Heart right ventricle (tissue), 16 donors: ENCODE results near the gene KCNJ18. TPM values are rescaled to one million over a fixed set of nuclear protein-coding genes. Genes with fewer than 3 reads are reported as not detected.
"Not testable (repeated sequence)": the region's sequence is repeated elsewhere in the genome, so short reads cannot be mapped to it uniquely, and the experiment has no call there.

Experiments
- ATAC-seq, 8 donors: fragments of 200-7000 bp; cut with Tn5 transposase; one replicate each; pipeline ENCODE4 v1.9.1; 2020; ENCODE audit warnings: mild to moderate bottlenecking in 8 of 8, moderate library complexity in 8 of 8, moderate number of reproducible peaks in 1 of 8
- DNase-seq, 2 donors: peaks; one replicate each; pipeline ENCODE4 v3.0.0-alpha.2; 2020
- H3K27ac ChIP-seq, 10 donors: fragments of 200-600 bp; sonication (generic) in 2 of 10; one replicate each; pipeline versions ENCODE4 v1.5.0 to v1.8.0; 2020 to 2022; ENCODE audit warnings: mild to moderate bottlenecking in 3 of 10
- H3K27me3 ChIP-seq, 7 donors: fragments of 200-600 bp; one replicate each; pipeline ENCODE4 v1.8.0; 2021 to 2022; ENCODE audit warnings: mild to moderate bottlenecking in 2 of 7
- H3K36me3 ChIP-seq, 9 donors: fragments of 200-600 bp; sonication (generic) in 1 of 9; one replicate each; pipeline versions ENCODE4 v1.5.0 to v1.8.0; 2020 to 2022; ENCODE audit warnings: mild to moderate bottlenecking in 2 of 9
- H3K4me1 ChIP-seq, 9 donors: fragments of 200-600 bp; sonication (generic) in 1 of 9; one replicate each; pipeline versions ENCODE4 v1.5.0 to v1.8.0; 2020 to 2022; ENCODE audit warnings: mild to moderate bottlenecking in 4 of 9
- H3K4me3 ChIP-seq, 10 donors: fragments of 200-600 bp; sonication (generic) in 2 of 10; one replicate each; pipeline versions ENCODE4 v1.5.0 to v1.8.0; 2020 to 2022; ENCODE audit warnings: mild to moderate bottlenecking in 7 of 10, moderate library complexity in 2 of 10
- H3K9me3 ChIP-seq, 11 donors: fragments of 200-600 bp in 10 of 11; sonication (generic) in 2 of 11; one replicate each; pipeline versions ENCODE4 v1.5.0 to v1.8.0; 2013 to 2022; ENCODE audit warnings: mild to moderate bottlenecking in 2 of 11, control low read depth in 1 of 11, moderate library complexity in 1 of 11
- WGBS, 2 donors: extraction: QIAGEN DNeasy Blood & Tissue Kit; methylation state at CpG; one replicate each; pipeline ENCODE4 v1.1.7; 2013; ENCODE audit warnings: inconsistent platforms in 1 of 2; 5-methylcytosine and 5-hydroxymethylcytosine counted together
- intact Hi-C, 10 donors: fragments of 100-400 bp; cut with DNase I; formaldehyde crosslinking; loops; one replicate each; pipeline versions ENCODE4 v1.11.1 to v1.14.2; 2022
- long read RNA-seq, 3 donors: library from polyadenylated mRNA; unstranded; transcript quantifications; one replicate each; pipeline ENCODE4 v2.0.0, GENCODE V29; 2020 to 2021
- polyA plus RNA-seq, 2 donors: library from polyadenylated mRNA; stranded (reverse); fragments of 200-250 nt; gene quantifications; one replicate each; pipeline ENCODE4 v1.2.3, GENCODE V29; 2013
- total RNA-seq, 10 donors: library from RNA; stranded (reverse); fragmentation: NEBNext Ultra II Directional in 3 of 10; extraction: Animal tissue kit (Norgen Biotek cat#: 25700) in 3 of 10; gene quantifications; one replicate each; pipeline versions ENCODE4 v1.2.1 to v1.2.4, GENCODE V29; 2021 to 2023
- donor health status: Arrhythmogenic right ventricular cardiomyopathy.
- donor health status: ischemic (EF 13 %, LVEDD 7.1; RV severe dilation, severe dysfunction).
- donor health status: healthy with polysubstance abuse.
- donor health status: DM: no; HTN: yes; CAD: no.
- donor health status: DM: no; HTN: no; CAD: no.
- donor health status: ischemic (EF 25% LVEDD 6.9; RV normal size, moderate dysfunction).
- donor health status: ischemic (EF 25% LVEDD 5.7; RV mildly dilated, moderate dysfunction).
- donor health status: healthy.
- donor health status: DM: yes; HTN: yes; CAD: no.
- donor health status: Ischemic cardiomyopathy.
- donor health status: ischemic (EF 35%, LVEDD 5.7; RV mildly dilated, moderate dysfunction).
- donor health status: nonischemic (EF 11% LVEDD 7.7; RV severe dilation, severe dysfunction).
- donor health status: DM: yes; HTN: yes; CAD: no.
- donor health status: PGD.
- donor health status: ischemic (EF 29% LVEDD 5.4; RV normal size, mild dysfunction).
- donor health status: nonischemic (EF 23%, LVEDD 6.1; RV moderate dilation, normal function).

Gene KCNJ18
- not detected for total RNA-seq
- polyA plus RNA-seq, result not detected
- long read RNA-seq, donor 1, result 0 reads
- long read RNA-seq, donor 2, result 0 reads
- long read RNA-seq, donor 3, result 0 reads

GRCh38 chr17:21691883-21692703 is at the start of gene KCNJ18:
TSS of gene KCNJ18 (plus strand) at chr17:21692523. CDS start at chr17:21702787, 10,264 bp downstream.
- WGBS, 2 donors, result 68 to 74% methylated on average over 17 to 18 of the region's 18 CpGs
- DNase-seq, H3K27ac ChIP-seq, H3K9me3 ChIP-seq, H3K4me1 ChIP-seq, H3K27me3 ChIP-seq, H3K36me3 ChIP-seq, H3K4me3 ChIP-seq, intact Hi-C loops: not testable (repeated sequence)
- peak in 2 of 8 donors; percentile 27 to 31 for ATAC-seq

GRCh38 chr17:21648125-21648524 is 44.2 kb upstream of the KCNJ18 start:
- DNase-seq, H3K36me3 ChIP-seq, H3K4me1 ChIP-seq, ATAC-seq, intact Hi-C loops, H3K27ac ChIP-seq, H3K9me3 ChIP-seq, H3K4me3 ChIP-seq, H3K27me3 ChIP-seq: not testable (repeated sequence)
- WGBS, 2 donors, result 72 to 73% methylated on average over 6 of the region's 6 CpGs

- H3K36me3 ChIP-seq, intact Hi-C loops, H3K4me3 ChIP-seq, H3K27ac ChIP-seq, H3K27me3 ChIP-seq, H3K4me1 ChIP-seq, H3K9me3 ChIP-seq, ATAC-seq, DNase-seq: not testable (repeated sequence)
- WGBS, 2 donors, result 76 to 85% methylated on average over 1 of the region's 1 CpG
Measured at GRCh38 chr17:21650043-21650442, 42.3 kb upstream of the KCNJ18 start.

- WGBS, 2 donors, result 19 to 20% methylated on average over 3 to 4 of the region's 4 CpGs
- H3K36me3 ChIP-seq, intact Hi-C loops, H3K27ac ChIP-seq, H3K9me3 ChIP-seq, H3K27me3 ChIP-seq, H3K4me3 ChIP-seq, DNase-seq, H3K4me1 ChIP-seq, ATAC-seq: not testable (repeated sequence)
Measured at GRCh38 chr17:21652049-21652448, 40.3 kb upstream of the KCNJ18 start.

GRCh38 chr17:21653211-21653610 is 39.1 kb upstream of the KCNJ18 start:
- intact Hi-C loops, H3K27ac ChIP-seq, ATAC-seq, H3K36me3 ChIP-seq, H3K9me3 ChIP-seq, DNase-seq, H3K4me1 ChIP-seq, H3K27me3 ChIP-seq, H3K4me3 ChIP-seq: not testable (repeated sequence)
- 73 to 89% methylated on average over 10 of the region's 10 CpGs for WGBS, 2 donors

- H3K27me3 ChIP-seq, result peaks cover 0 to 14% (median 3%) of the 10 kb centered on the region in 7 donors
- H3K36me3 ChIP-seq, H3K4me3 ChIP-seq, H3K27ac ChIP-seq, H3K4me1 ChIP-seq, intact Hi-C loops, ATAC-seq, DNase-seq, H3K9me3 ChIP-seq: not testable (repeated sequence)
- whole genome bisulfite sequencing, 2 donors, result 53 to 63% methylated on average over 43 to 47 of the region's 47 CpGs
Measured at GRCh38 chr17:21656518-21657309, 35.6 kb upstream of the KCNJ18 start.

GRCh38 chr17:21659635-21660034 is 32.7 kb upstream of the KCNJ18 start:
- H3K27me3 ChIP-seq, result peaks cover 0 to 18% (median 3%) of the 10 kb centered on the region in 7 donors
- intact Hi-C loops, H3K4me3 ChIP-seq, H3K27ac ChIP-seq, ATAC-seq, H3K9me3 ChIP-seq, DNase-seq, H3K4me1 ChIP-seq, H3K36me3 ChIP-seq: not testable (repeated sequence)
- 57 to 63% methylated on average over 6 of the region's 7 CpGs for WGBS, 2 donors

GRCh38 chr17:21661455-21661854 is 30.9 kb upstream of the KCNJ18 start:
- DNase-seq, H3K4me1 ChIP-seq, H3K27ac ChIP-seq, H3K9me3 ChIP-seq, H3K36me3 ChIP-seq, H3K4me3 ChIP-seq, ATAC-seq, intact Hi-C loops: not testable (repeated sequence)
- H3K27me3 ChIP-seq, result peaks cover 0 to 17% (median 3%) of the 10 kb centered on the region in 7 donors
- WGBS, 2 donors, result 88 to 89% methylated on average over 1 of the region's 1 CpG

GRCh38 chr17:21663166-21663565 is 29.2 kb upstream of the KCNJ18 start:
- H3K9me3 ChIP-seq, H3K4me3 ChIP-seq, DNase-seq, intact Hi-C loops, H3K36me3 ChIP-seq, H3K4me1 ChIP-seq, ATAC-seq, H3K27ac ChIP-seq: not testable (repeated sequence)
- H3K27me3 ChIP-seq, result peaks cover 0 to 10% (median 0%) of the 10 kb centered on the region in 7 donors
- 68 to 72% methylated on average over 3 of the region's 3 CpGs for whole genome bisulfite sequencing, 2 donors

- intact Hi-C loops, H3K4me3 ChIP-seq, H3K9me3 ChIP-seq, H3K4me1 ChIP-seq, DNase-seq, H3K36me3 ChIP-seq, H3K27ac ChIP-seq: not testable (repeated sequence)
- H3K27me3 ChIP-seq, result peaks cover 0 to 13% (median 4%) of the 10 kb centered on the region in 7 donors
- WGBS, 2 donors, result 59 to 66% methylated on average over 7 of the region's 7 CpGs
- ATAC-seq, result peak in 4 of 8 donors; percentile 23 to 67 (median 46)
Measured at GRCh38 chr17:21663614-21664474, 28.5 kb upstream of the KCNJ18 start.
